HL-60 (cell line): ENCODE measurements around the gene F2RL3.

Source experiments
- DNase-seq, 2 experiments: peaks; one replicate each; pipeline ENCODE4 v3.0.0-alpha.2; 2010 to 2020; ENCODE audit warnings: low read depth in 1 of 2, low spot score in 1 of 2
- H3K27ac ChIP-seq: fragments of 250-450 bp; sonication (Bioruptor Pico); replicated peaks from 2 replicates; pipeline ENCODE4 v1.5.1; 2020; ENCODE audit warnings: mild to moderate bottlenecking, moderate library complexity
- H3K27me3 ChIP-seq: fragments of 250-450 bp; sonication (Bioruptor Pico); 2 replicates; pipeline ENCODE4 v1.5.1; 2021; ENCODE audit warnings: mild to moderate bottlenecking, moderate library complexity; ENCODE audit not compliant: insufficient read depth, poor library complexity, severe bottlenecking
- H3K4me3 ChIP-seq: replicated peaks from 2 replicates; pipeline ENCODE4 v1.5.1; 2011; ENCODE audit warnings: mild to moderate bottlenecking, control low read depth, low read length; ENCODE audit not compliant: insufficient read depth
- GABPA ChIP-seq: IDR thresholded peaks from 2 replicates; pipeline ENCODE4 v1.6.1; 2012; ENCODE audit warnings: low read depth
- POLR2AphosphoS5 ChIP-seq: IDR thresholded peaks from 2 replicates; pipeline ENCODE4 v1.6.1; 2012; ENCODE audit warnings: low read depth
- REST ChIP-seq: IDR thresholded peaks from 2 replicates; pipeline ENCODE4 v1.6.1; 2012; ENCODE audit warnings: low read depth; ENCODE audit not compliant: insufficient replicate concordance
- SPI1 ChIP-seq: IDR thresholded peaks from 2 replicates; pipeline ENCODE4 v1.6.1; 2012; ENCODE audit warnings: low read depth, mild to moderate bottlenecking, borderline replicate concordance
- TF ChIP-seq, protein P1 (sequence below): IDR thresholded peaks from one replicate; pipeline ENCODE4 v1.5.1; 2011; ENCODE audit warnings: low read length, control low read depth, inconsistent platforms; ENCODE audit not compliant: insufficient read depth

F2RL3 gene

GRCh38 chr19:16914421-16914820 is 25.6 kb downstream of the F2RL3 start:
- TF ChIP-seq, protein P1, sequence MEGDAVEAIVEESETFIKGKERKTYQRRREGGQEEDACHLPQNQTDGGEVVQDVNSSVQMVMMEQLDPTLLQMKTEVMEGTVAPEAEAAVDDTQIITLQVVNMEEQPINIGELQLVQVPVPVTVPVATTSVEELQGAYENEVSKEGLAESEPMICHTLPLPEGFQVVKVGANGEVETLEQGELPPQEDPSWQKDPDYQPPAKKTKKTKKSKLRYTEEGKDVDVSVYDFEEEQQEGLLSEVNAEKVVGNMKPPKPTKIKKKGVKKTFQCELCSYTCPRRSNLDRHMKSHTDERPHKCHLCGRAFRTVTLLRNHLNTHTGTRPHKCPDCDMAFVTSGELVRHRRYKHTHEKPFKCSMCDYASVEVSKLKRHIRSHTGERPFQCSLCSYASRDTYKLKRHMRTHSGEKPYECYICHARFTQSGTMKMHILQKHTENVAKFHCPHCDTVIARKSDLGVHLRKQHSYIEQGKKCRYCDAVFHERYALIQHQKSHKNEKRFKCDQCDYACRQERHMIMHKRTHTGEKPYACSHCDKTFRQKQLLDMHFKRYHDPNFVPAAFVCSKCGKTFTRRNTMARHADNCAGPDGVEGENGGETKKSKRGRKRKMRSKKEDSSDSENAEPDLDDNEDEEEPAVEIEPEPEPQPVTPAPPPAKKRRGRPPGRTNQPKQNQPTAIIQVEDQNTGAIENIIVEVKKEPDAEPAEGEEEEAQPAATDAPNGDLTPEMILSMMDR = no peak
- TF ChIP-seq GABPA (no peak), POLR2AphosphoS5 (no peak), SPI1 (no peak), REST (no peak)
- H3K27me3 ChIP-seq = no peaks in the 10 kb centered on the region
- H3K27ac ChIP-seq = no peak overlapping the region
- DNase-seq = no peak
- H3K4me3 ChIP-seq = no peak overlapping the region

- TF ChIP-seq REST (no peak), POLR2AphosphoS5 (no peak)
- Histone ChIP-seq H3K27me3 (no peaks in the 10 kb centered on the region), H3K4me3 (no peak overlapping the region), H3K27ac (no peak overlapping the region)
- DNase-seq = no peak
Measured at GRCh38 chr19:16915135-16915534, 26.3 kb downstream of the F2RL3 start.

DNA sequence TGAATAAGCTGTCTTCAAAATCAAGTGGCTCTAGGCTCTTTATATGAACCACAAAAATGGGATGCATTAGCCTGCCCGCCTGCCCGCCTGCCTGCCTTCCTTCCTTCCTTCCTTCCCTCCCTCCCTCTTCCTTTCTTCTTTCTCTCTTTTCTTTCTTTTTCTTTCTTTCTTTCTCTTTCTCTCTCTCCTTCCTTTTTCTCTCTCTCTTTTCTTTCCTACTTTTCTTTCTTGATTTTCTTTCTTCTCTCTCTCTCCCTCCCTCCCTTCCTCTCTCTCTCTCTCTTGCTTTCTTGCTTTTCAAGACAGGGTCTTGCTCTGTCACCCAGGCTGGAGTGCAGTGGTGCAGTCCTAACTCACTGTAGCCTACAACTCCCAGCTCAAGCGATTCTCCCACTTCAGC is 26.9 kb downstream of the F2RL3 start:
- H3K27ac ChIP-seq = no peak overlapping the region
- TF ChIP-seq, protein P1 = no peak
- TF ChIP-seq POLR2AphosphoS5 (no peak), SPI1 (no peak), GABPA (no peak), REST (no peak)
- no peak for DNase-seq
- no peaks in the 10 kb centered on the region for H3K27me3 ChIP-seq
- no peak overlapping the region for H3K4me3 ChIP-seq

GRCh38 chr19:16917401-16917800 is 28.6 kb downstream of the F2RL3 start:
- Histone ChIP-seq H3K27ac (no peak overlapping the region), H3K4me3 (no peak overlapping the region), H3K27me3 (no peaks in the 10 kb centered on the region)
- DNase-seq = no peak
- TF ChIP-seq REST (no peak), GABPA (no peak), SPI1 (no peak), POLR2AphosphoS5 (no peak)
- TF ChIP-seq, protein P1 = no peak
